Sigmoid colon (tissue), 7 donors: ENCODE results near the gene FRYL. TPM values are rescaled to one million over a fixed set of nuclear protein-coding genes. Genes with fewer than 3 reads are reported as not detected.
A peak's percentile ranks its signal among the peaks of the same experiment; 100 is the strongest.

Source experiments
- DNase-seq: peaks from one replicate; pipeline ENCODE4 v3.0.0-alpha.2; 2019
- H3K27ac ChIP-seq, 4 donors: fragments of 200-600 bp; sonication (generic); one replicate each; pipeline ENCODE4 v1.5.1; 2016 to 2019; ENCODE audit warnings: mild to moderate bottlenecking in 1 of 4
- H3K27me3 ChIP-seq, 3 donors: fragments of 200-600 bp; sonication (generic); one replicate each; pipeline ENCODE4 v1.5.1; 2019; ENCODE audit warnings: mild to moderate bottlenecking in 1 of 3
- H3K36me3 ChIP-seq, 4 donors: fragments of 200-600 bp; sonication (generic); one replicate each; pipeline ENCODE4 v1.5.1; 2016 to 2019
- H3K4me1 ChIP-seq, 4 donors: fragments of 200-600 bp; sonication (generic); one replicate each; pipeline ENCODE4 v1.5.1; 2017 to 2019
- H3K4me3 ChIP-seq, 4 donors: fragments of 200-600 bp; sonication (generic); one replicate each; pipeline ENCODE4 v1.5.1; 2017 to 2019; ENCODE audit warnings: mild to moderate bottlenecking in 2 of 4, moderate library complexity in 1 of 4
- H3K9me3 ChIP-seq, 4 donors: fragments of 200-600 bp in 3 of 4; sonication (generic) in 3 of 4; one replicate each; pipeline versions ENCODE4 v1.5.1 to v1.6.1; 2013 to 2019
- CTCF ChIP-seq, 4 experiments: fragments of 450-650 bp in 3 of 4; fragments of 200-600 bp in 1 of 4; IDR thresholded peaks; one replicate each; pipeline ENCODE4 v1.5.1; 2016 to 2019; ENCODE audit warnings: antibody characterized with exemption in 4 of 4, mild to moderate bottlenecking in 3 of 4, moderate library complexity in 2 of 4
- EP300 ChIP-seq, 4 donors: sonication (generic); formaldehyde crosslinking; IDR thresholded peaks; one replicate each; pipeline ENCODE4 v1.6.1; 2017; ENCODE audit warnings: antibody characterized with exemption in 4 of 4
- POLR2A ChIP-seq, 2 donors: fragments of 450-650 bp; IDR thresholded peaks; one replicate each; pipeline ENCODE4 v1.6.1; 2016; ENCODE audit warnings: antibody characterized with exemption in 2 of 2, mild to moderate bottlenecking in 2 of 2, moderate library complexity in 2 of 2
- POLR2AphosphoS5 ChIP-seq, 4 donors: sonication (generic); formaldehyde crosslinking; IDR thresholded peaks; one replicate each; pipeline ENCODE4 v1.6.1; 2017; ENCODE audit warnings: antibody characterized with exemption in 4 of 4
- WGBS, 2 donors: extraction: QIAGEN DNeasy Blood & Tissue Kit; methylation state at CpG; one replicate each; pipeline ENCODE4 v1.1.7; 2013; 5-methylcytosine and 5-hydroxymethylcytosine counted together
- intact Hi-C: fragments of 100-400 bp; cut with DNase I; formaldehyde crosslinking; loops from one replicate; pipeline ENCODE4 v1.15.1; 2023
- polyA plus RNA-seq, 3 donors: library from polyadenylated mRNA; stranded (reverse); fragments of 200-250 nt; gene quantifications; one replicate each; pipeline ENCODE4 v1.2.3, GENCODE V29; 2013
- total RNA-seq, 4 donors: library from RNA; depleted of rRNA; stranded (reverse); fragments of >200 nt; gene quantifications; one replicate each; pipeline ENCODE4 v1.1.0, GENCODE V29; 2016
- donor health status: healthy with polysubstance abuse.
- donor health status: Bipolar disorder and iron deficiency.
- donor health status: healthy.

FRYL gene
- total and polyA plus RNA-seq, 7 donors = 41.4 to 72.4 (median 55.0) TPM

- Histone ChIP-seq H3K27ac (no peak overlapping the region), H3K36me3 (peaks cover 0 to 2% (median under 1%) of the 10 kb centered on the region in 4 donors), H3K4me3 (no peak overlapping the region), H3K9me3 (no peaks in the 10 kb centered on the region), H3K27me3 (peaks cover 21 to 40% (median 32%) of the 10 kb centered on the region in 3 donors), H3K4me1 (peaks cover 0 to 16% (median 12%) of the 10 kb centered on the region in 4 donors)
- TF ChIP-seq POLR2AphosphoS5 (IDR thresholded peaks at IDR 0.05) (no peak), EP300 (IDR thresholded peaks at IDR 0.05) (no peak), POLR2A (IDR thresholded peaks at IDR 0.05) (no peak), CTCF (IDR thresholded peaks at IDR 0.05) (no peak)
- intact Hi-C loops = no loop called here
- no peak for DNase-seq
- WGBS, 2 donors = 62 to 81% methylated on average over 4 of the region's 4 CpGs
These were observed 286.5 kb downstream of the FRYL start for GRCh38 chr4:48493452-48494100.

GRCh38 chr4:48491514-48492176, 288.4 kb downstream of the FRYL start:
- peaks cover 0 to 16% (median 12%) of the 10 kb centered on the region in 4 donors for H3K4me1 ChIP-seq
- H3K4me3 ChIP-seq = peak overlapping the region in 1 of 4 donors; percentile 46
- WGBS, 2 donors = 61 to 67% methylated on average over 23 of the region's 23 CpGs
- DNase-seq = no peak
- TF ChIP-seq EP300 (IDR thresholded peaks at IDR 0.05) = no peak
- no peak for TF ChIP-seq POLR2AphosphoS5 (IDR thresholded peaks at IDR 0.05)
- no peak for TF ChIP-seq POLR2A (IDR thresholded peaks at IDR 0.05)
- no peak for TF ChIP-seq CTCF (IDR thresholded peaks at IDR 0.05)
- no peak overlapping the region for H3K27ac ChIP-seq
- no peaks in the 10 kb centered on the region for H3K36me3 ChIP-seq
- H3K9me3 ChIP-seq = no peaks in the 10 kb centered on the region
- intact Hi-C loops = no loop called here
- H3K27me3 ChIP-seq = peaks cover 26 to 59% (median 41%) of the 10 kb centered on the region in 3 donors

GRCh38 chr4:48490680-48491513, 289.2 kb downstream of the FRYL start:
- intact Hi-C loops = no loop called here
- Histone ChIP-seq H3K27ac (no peak overlapping the region), H3K9me3 (no peaks in the 10 kb centered on the region), H3K4me3 (peak overlapping the region in 3 of 4 donors; percentile 29 to 46 (median 43)), H3K27me3 (peaks cover 26 to 67% (median 49%) of the 10 kb centered on the region in 3 donors), H3K4me1 (peaks cover 0 to 16% (median 12%) of the 10 kb centered on the region in 4 donors), H3K36me3 (no peaks in the 10 kb centered on the region)
- TF ChIP-seq EP300 (IDR thresholded peaks at IDR 0.05) = no peak
- TF ChIP-seq CTCF (IDR thresholded peaks at IDR 0.05) = no peak
- no peak for TF ChIP-seq POLR2A (IDR thresholded peaks at IDR 0.05)
- TF ChIP-seq POLR2AphosphoS5 (IDR thresholded peaks at IDR 0.05) = no peak
- WGBS, 2 donors = 7 to 12% methylated on average over 104 of the region's 104 CpGs
- no peak for DNase-seq

- no peaks in the 10 kb centered on the region for H3K9me3 ChIP-seq
- H3K4me1 ChIP-seq = peaks cover 0 to 16% (median 12%) of the 10 kb centered on the region in 4 donors
- peaks cover 27 to 74% (median 55%) of the 10 kb centered on the region in 3 donors for H3K27me3 ChIP-seq
- peak within 1 kb of the TSS; percentile 10 to 46 (median 36) for H3K4me3 ChIP-seq
- TF ChIP-seq POLR2AphosphoS5 (IDR thresholded peaks at IDR 0.05) (no peak), POLR2A (IDR thresholded peaks at IDR 0.05) (no peak), CTCF (IDR thresholded peaks at IDR 0.05) (no peak)
- H3K27ac ChIP-seq = no peak within 1 kb of the TSS
- no peaks in the 10 kb centered on the region for H3K36me3 ChIP-seq
- 3 to 4% methylated on average over 80 of the region's 80 CpGs for WGBS, 2 donors
- intact Hi-C loops = no loop called here
- DNase-seq = no peak
These were observed 289.9 kb downstream of the FRYL start, which contains the start of gene ZAR1 for GRCh38 chr4:48490012-48490679. Gene ZAR1, plus strand, starts transcription at chr4:48490252. Its CDS starts 40 bp downstream, at chr4:48490292.
